Parathyroid adenoma (tissue), 2 donors: ENCODE measurements around the gene CIAPIN1.

Source experiments
- H2AFZ ChIP-seq: fragments of 300-600 bp; sonication (generic); one replicate; pipeline ENCODE4 v1.7.0; 2017; ENCODE audit warnings: antibody characterized with exemption, mild to moderate bottlenecking
- H3K27ac ChIP-seq: fragments of 300-600 bp; sonication (generic); one replicate; pipeline ENCODE4 v1.7.0; 2017
- H3K27me3 ChIP-seq: fragments of 300-600 bp; sonication (generic); one replicate; pipeline ENCODE4 v1.7.0; 2017; ENCODE audit warnings: low read length; ENCODE audit not compliant: control insufficient read depth, insufficient read depth
- H3K36me3 ChIP-seq: fragments of 300-600 bp; sonication (generic); one replicate; pipeline ENCODE4 v1.7.0; 2017; ENCODE audit warnings: low read length; ENCODE audit not compliant: control insufficient read depth, insufficient read depth
- H3K4me1 ChIP-seq: fragments of 300-600 bp; sonication (generic); one replicate; pipeline ENCODE4 v1.7.0; 2017; ENCODE audit warnings: control low read depth
- H3K4me2 ChIP-seq: fragments of 300-600 bp; sonication (generic); one replicate; pipeline ENCODE4 v1.7.0; 2017; ENCODE audit warnings: low read length
- H3K4me3 ChIP-seq: fragments of 300-600 bp; sonication (generic); one replicate; pipeline ENCODE4 v1.7.0; 2017; ENCODE audit warnings: low read depth, low read length
- H3K79me2 ChIP-seq: fragments of 300-600 bp; sonication (generic); one replicate; pipeline ENCODE4 v1.7.0; 2017; ENCODE audit warnings: control low read depth
- H3K9ac ChIP-seq: fragments of 300-600 bp; sonication (generic); one replicate; pipeline ENCODE4 v1.7.0; 2017; ENCODE audit warnings: mild to moderate bottlenecking
- H3K9me3 ChIP-seq: fragments of 300-600 bp; sonication (generic); one replicate; pipeline ENCODE4 v1.7.0; 2017; ENCODE audit warnings: low read length; ENCODE audit not compliant: control insufficient read depth
- TF ChIP-seq, protein P1 (sequence below): fragments of 300-600 bp; sonication (generic); IDR thresholded peaks from one replicate; pipeline ENCODE4 v1.7.0; 2017; ENCODE audit warnings: antibody characterized with exemption, mild to moderate bottlenecking
- donor health status: primary hyperparathyroidism.

CIAPIN1 gene

GRCh38 chr16:57475711-57476339 lies 28.6 kb upstream of the CIAPIN1 start:
- H2AFZ ChIP-seq, result no peak overlapping the region
- H3K36me3 ChIP-seq, result no peaks in the 10 kb centered on the region
- no peaks in the 10 kb centered on the region for H3K27me3 ChIP-seq
- H3K4me1 ChIP-seq, result peaks cover 7% of the 10 kb centered on the region
- H3K9me3 ChIP-seq, result no peaks in the 10 kb centered on the region
- no peak overlapping the region for H3K4me3 ChIP-seq
- TF ChIP-seq, protein P1, sequence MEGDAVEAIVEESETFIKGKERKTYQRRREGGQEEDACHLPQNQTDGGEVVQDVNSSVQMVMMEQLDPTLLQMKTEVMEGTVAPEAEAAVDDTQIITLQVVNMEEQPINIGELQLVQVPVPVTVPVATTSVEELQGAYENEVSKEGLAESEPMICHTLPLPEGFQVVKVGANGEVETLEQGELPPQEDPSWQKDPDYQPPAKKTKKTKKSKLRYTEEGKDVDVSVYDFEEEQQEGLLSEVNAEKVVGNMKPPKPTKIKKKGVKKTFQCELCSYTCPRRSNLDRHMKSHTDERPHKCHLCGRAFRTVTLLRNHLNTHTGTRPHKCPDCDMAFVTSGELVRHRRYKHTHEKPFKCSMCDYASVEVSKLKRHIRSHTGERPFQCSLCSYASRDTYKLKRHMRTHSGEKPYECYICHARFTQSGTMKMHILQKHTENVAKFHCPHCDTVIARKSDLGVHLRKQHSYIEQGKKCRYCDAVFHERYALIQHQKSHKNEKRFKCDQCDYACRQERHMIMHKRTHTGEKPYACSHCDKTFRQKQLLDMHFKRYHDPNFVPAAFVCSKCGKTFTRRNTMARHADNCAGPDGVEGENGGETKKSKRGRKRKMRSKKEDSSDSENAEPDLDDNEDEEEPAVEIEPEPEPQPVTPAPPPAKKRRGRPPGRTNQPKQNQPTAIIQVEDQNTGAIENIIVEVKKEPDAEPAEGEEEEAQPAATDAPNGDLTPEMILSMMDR, result peak; percentile 60
- no peak overlapping the region for H3K27ac ChIP-seq
- peaks cover 11% of the 10 kb centered on the region for H3K79me2 ChIP-seq
- no peak overlapping the region for H3K9ac ChIP-seq
- H3K4me2 ChIP-seq, result no peak overlapping the region

GRCh38 chr16:57474671-57475661 lies 27.8 kb upstream of the CIAPIN1 start:
- Histone ChIP-seq H3K4me1 (peaks cover 15% of the 10 kb centered on the region), H3K36me3 (no peaks in the 10 kb centered on the region)

DNA sequence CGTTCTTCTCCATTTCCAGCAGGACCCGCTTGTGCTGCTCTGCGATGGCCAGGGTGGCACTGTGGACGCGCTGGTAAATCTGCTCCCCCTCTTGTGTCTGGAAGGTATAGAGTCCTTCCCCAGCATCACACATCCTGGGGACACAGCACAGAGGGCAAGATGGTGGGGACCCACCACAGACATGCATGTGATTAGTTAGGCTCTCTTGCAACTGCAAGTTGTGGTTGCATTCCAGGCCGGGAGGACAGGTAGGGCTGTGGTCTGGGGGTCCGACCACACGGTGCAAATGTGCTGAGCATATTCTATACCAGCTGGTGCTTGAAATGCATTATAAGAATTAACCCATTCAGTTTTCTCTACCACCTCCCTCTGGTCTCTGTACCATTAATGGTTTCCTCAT lies 26.7 kb upstream of the CIAPIN1 start:
- H3K4me1 ChIP-seq, result peaks cover 15% of the 10 kb centered on the region
- no peak overlapping the region for H3K27ac ChIP-seq

More at GRCh38 chr16:57474671-57475661, 27.8 kb upstream of the CIAPIN1 start:
- no peak overlapping the region for H2AFZ ChIP-seq
- TF ChIP-seq, protein P1, result no peak
- no peak overlapping the region for H3K9ac ChIP-seq
- peaks cover 8% of the 10 kb centered on the region for H3K79me2 ChIP-seq
- H3K27ac ChIP-seq, result no peak overlapping the region
- H3K4me2 ChIP-seq, result no peak overlapping the region
- no peak overlapping the region for H3K4me3 ChIP-seq
- no peaks in the 10 kb centered on the region for H3K27me3 ChIP-seq
- no peaks in the 10 kb centered on the region for H3K9me3 ChIP-seq

DNA sequence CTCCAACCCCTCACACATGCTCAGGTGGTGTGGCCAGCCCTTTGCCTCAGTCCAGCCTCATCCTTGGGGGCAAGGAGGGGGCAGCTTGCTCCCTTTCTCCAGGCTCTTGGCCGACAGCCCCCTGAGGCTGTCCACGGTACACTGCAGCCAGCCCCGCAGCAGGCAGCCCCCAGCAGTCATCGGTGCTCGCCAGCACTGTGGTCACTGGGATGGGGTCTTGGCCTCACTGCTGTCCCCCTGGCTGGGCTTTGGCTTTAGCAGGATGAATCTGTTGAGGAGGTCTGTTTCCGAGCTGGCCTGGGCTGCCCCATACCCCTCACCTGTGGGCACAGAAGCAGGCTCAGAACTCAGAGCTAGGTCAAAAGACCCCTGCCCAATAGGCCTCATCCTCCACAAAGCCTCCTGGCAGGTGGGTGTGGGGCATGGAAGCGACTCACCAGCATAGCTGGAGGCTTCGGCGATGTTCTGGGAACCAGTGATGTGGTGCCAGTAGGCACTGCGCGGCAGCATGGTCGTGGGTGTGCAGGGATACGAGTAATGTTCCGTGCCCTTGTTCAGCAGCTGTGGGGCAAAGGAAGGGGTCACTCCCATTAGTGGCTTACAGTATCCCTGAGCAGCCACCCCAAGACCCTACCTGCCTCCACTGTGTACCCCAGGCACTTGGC lies 26.1 kb upstream of the CIAPIN1 start:
- Histone ChIP-seq H3K36me3 (no peaks in the 10 kb centered on the region), H3K9me3 (no peaks in the 10 kb centered on the region), H3K27ac (no peak overlapping the region), H3K4me1 (peaks cover 15% of the 10 kb centered on the region), H2AFZ (no peak overlapping the region), H3K27me3 (no peaks in the 10 kb centered on the region), H3K4me2 (no peak overlapping the region), H3K4me3 (no peak overlapping the region), H3K79me2 (peaks cover under 1% of the 10 kb centered on the region), H3K9ac (no peak overlapping the region)
- TF ChIP-seq, protein P1, result no peak

More for the DNA sequence above, 26.7 kb upstream of the CIAPIN1 start:
- peaks cover 4% of the 10 kb centered on the region for H3K79me2 ChIP-seq
- no peak overlapping the region for H3K4me3 ChIP-seq
- TF ChIP-seq, protein P1, result no peak
- H3K4me2 ChIP-seq, result no peak overlapping the region
- no peak overlapping the region for H3K9ac ChIP-seq
- H3K36me3 ChIP-seq, result no peaks in the 10 kb centered on the region
- H2AFZ ChIP-seq, result no peak overlapping the region
- H3K27me3 ChIP-seq, result no peaks in the 10 kb centered on the region
- H3K9me3 ChIP-seq, result no peaks in the 10 kb centered on the region
